Measurements from ENCODE around the gene CCDC87.

- TF ChIP-seq CTCF (IDR thresholded peaks at IDR 0.05) = no peak
- TF ChIP-seq POLR2A (IDR thresholded peaks at IDR 0.05) = no peak
Observed at GRCh38 chr11:66581261-66581660, 11.6 kb downstream of the CCDC87 start.
